Activated CD4-positive, alpha-beta memory T cell treated with anti-CD3 and anti-CD28 coated beads, Interleukin-2, amount 10 ng/mL, durations not matched to agents 7 days and 5 days (primary cell): ENCODE measurements around the gene CYBRD1. TPM values are rescaled to one million over a fixed set of nuclear protein-coding genes. Genes with fewer than 3 reads are reported as not detected.

Experiments
- CTCF ChIA-PET: fragments of 350-600 bp; sonication (Branson Sonifier 250); formaldehyde crosslinking; loops from one replicate; lab custom pipeline; 2021; ENCODE audit warnings: antibody characterized with exemption, inconsistent platforms; lab: Charles Lee
- POLR2A ChIA-PET: fragments of 350-600 bp; sonication (Branson Sonifier 250); formaldehyde crosslinking; loops from one replicate; lab custom pipeline; 2021; ENCODE audit warnings: antibody characterized with exemption; lab: Charles Lee
- DNase-seq: peaks from one replicate; pipeline ENCODE4 v3.0.0-alpha.2; 2020
- H3K27ac Mint-ChIP-seq: one replicate; pipeline ENCODE4 v1.8.0; 2021; ENCODE audit warnings: mild to moderate bottlenecking, mixed read lengths
- H3K27me3 Mint-ChIP-seq: one replicate; pipeline ENCODE4 v1.8.0; 2021; ENCODE audit warnings: mixed read lengths
- H3K36me3 Mint-ChIP-seq: one replicate; pipeline ENCODE4 v1.8.0; 2021; ENCODE audit warnings: low read depth, mixed read lengths
- H3K4me1 Mint-ChIP-seq: one replicate; pipeline ENCODE4 v1.8.0; 2021; ENCODE audit warnings: mixed read lengths
- H3K4me3 Mint-ChIP-seq: one replicate; pipeline ENCODE4 v1.8.0; 2021; ENCODE audit warnings: mild to moderate bottlenecking, mixed read lengths
- H3K9me3 Mint-ChIP-seq: one replicate; pipeline ENCODE4 v1.8.0; 2021; ENCODE audit warnings: mixed read lengths
- total RNA-seq, 2 experiments: library from RNA; stranded (reverse); gene quantifications; one replicate each; pipeline ENCODE4 v1.2.3, GENCODE V29; 2021

The CYBRD1 gene
- total RNA-seq, 2 experiments from 2014 or later: 0.88 to 0.93 TPM

DNA sequence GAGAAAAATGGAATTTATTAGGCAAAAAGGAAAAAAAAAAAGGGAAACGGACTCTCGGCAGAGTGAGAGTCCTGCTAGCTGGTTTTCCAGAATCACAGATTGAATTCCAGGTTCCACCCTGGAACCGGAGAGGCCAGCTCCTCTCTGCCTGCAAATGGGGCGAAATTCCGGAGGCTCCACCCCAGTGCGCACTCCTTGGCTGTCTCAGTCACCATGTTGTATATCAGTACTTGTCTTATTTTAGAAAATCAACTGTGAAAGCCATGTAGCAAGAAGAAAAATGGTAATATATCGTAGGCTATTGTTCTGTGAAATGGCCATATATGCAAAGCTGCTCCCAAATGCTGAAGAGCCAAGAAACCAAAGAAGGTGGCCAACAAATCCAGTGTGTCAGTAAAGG, 49.4 kb downstream of the CYBRD1 start:
- H3K4me1 Mint-ChIP-seq: peaks cover 6% of the 10 kb centered on the region
- no peak overlapping the region for H3K27ac Mint-ChIP-seq
- no peaks in the 10 kb centered on the region for H3K36me3 Mint-ChIP-seq
- DNase-seq: no peak
- H3K4me3 Mint-ChIP-seq: no peak overlapping the region
- H3K27me3 Mint-ChIP-seq: peaks cover 2% of the 10 kb centered on the region
- H3K9me3 Mint-ChIP-seq: no peaks in the 10 kb centered on the region
- POLR2A ChIA-PET: no interaction called here
- CTCF ChIA-PET: interaction anchor here (2.7 kb wide), 1 partner anchor 26 kb away, joined by 12 read pairs; no protein-coding TSS in a partner anchor

DNA sequence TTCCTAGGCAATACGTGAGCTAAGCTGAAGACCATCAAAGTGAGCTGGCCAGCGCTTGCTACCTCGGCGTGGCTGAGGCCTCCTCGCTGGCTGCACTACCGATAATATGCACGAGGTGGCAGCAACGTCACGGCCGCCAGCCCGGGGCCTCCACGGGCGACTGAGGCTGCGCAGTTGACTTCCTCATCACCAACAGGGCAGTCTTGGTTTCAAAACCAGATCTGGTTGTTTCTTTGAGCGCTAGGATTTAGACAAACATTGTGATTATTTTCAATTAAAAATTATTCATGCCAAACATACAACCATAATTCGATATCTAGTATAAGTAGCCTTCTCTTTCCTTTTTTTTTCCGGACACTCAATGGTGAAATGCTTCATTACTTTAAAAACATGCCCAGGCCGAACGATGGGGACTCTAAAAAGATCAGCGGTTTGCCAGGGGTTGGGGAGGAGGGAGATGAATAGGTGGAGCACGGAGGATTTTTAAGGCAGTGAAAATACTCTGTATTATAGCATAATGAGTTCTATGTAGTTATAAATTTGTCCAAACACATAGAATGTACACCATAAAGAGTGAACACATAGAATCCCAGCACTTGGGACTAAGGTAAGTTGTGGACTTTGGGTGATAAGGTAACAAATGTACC, 52.0 kb downstream of the CYBRD1 start:
- no peak overlapping the region for H3K27ac Mint-ChIP-seq
- H3K4me1 Mint-ChIP-seq: peaks cover 8% of the 10 kb centered on the region
- ChIA-PET CTCF (interaction anchor here (0.6 to 2.7 kb wide), 14 partner anchors 13 to 892 kb away, joined by 3 to 17 read pairs (median 4); partner anchors contain the start of gene DLX2), POLR2A (no interaction called here)
- H3K4me3 Mint-ChIP-seq: no peak overlapping the region
- peak; percentile 84 for DNase-seq
- H3K36me3 Mint-ChIP-seq: no peaks in the 10 kb centered on the region
- H3K27me3 Mint-ChIP-seq: no peaks in the 10 kb centered on the region
- H3K9me3 Mint-ChIP-seq: no peaks in the 10 kb centered on the region

DNA sequence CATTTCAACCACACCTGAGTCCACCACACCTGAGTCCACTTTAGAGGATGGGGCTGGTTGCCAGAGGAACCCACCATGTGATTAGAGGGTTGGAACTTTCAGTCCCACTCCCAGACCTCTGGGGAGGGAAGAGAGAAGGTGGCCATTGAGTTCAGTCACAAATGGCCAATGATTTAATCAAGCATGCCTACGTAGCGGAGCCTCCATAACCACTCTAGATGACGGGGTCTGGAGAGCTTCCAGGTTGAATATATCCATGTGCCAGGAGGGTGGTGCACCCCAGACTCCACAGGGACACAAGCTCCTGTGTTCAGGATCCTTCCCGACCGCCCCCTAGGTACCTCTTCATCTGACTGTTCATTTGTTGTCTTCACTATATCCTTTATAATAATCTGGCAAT, 53.3 kb downstream of the CYBRD1 start:
- ChIA-PET POLR2A (interaction anchor here (0.6 kb wide), 1 partner anchor 552 kb away, joined by 3 read pairs; no protein-coding TSS in a partner anchor), CTCF (no interaction called here)
- peaks cover 8% of the 10 kb centered on the region for H3K4me1 Mint-ChIP-seq

DNA sequence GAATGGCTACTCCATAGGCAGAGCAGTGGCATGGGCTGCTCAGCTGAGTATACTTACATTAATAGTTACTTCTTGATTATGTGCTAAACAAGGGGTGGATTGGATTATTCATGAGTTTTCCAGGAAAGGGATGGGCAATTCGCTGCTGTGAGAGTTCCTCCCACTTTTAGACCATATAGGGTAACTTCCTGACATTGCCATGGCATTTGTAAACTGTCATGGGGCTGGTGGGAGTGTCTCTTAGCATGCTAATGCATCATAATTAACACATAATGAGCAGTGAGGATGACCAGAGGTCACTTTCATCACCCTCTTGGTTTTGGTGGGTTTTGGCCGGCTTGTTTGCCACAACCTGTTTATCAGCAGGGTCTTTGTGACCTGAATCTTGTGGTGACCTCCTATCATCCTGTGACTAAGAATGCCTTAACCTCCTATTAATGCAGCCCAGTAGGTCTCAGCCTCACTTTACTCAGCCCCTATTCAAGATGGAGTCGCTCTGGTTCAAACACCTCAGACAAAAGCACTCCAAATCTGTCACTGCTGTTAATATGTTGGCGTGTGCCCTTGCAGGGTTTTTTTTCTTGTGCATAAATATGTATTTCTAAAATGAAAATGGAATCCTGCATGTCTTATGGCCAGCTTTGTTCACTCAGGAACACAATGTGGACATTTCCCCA, 56.0 kb downstream of the CYBRD1 start:
- H3K4me3 Mint-ChIP-seq: no peak overlapping the region
- H3K27ac Mint-ChIP-seq: no peak overlapping the region

More for the DNA sequence above, 53.3 kb downstream of the CYBRD1 start:
- no peak overlapping the region for H3K27ac Mint-ChIP-seq
- DNase-seq: no peak
- H3K27me3 Mint-ChIP-seq: no peaks in the 10 kb centered on the region
- H3K36me3 Mint-ChIP-seq: no peaks in the 10 kb centered on the region
- no peaks in the 10 kb centered on the region for H3K9me3 Mint-ChIP-seq
- no peak overlapping the region for H3K4me3 Mint-ChIP-seq

DNA sequence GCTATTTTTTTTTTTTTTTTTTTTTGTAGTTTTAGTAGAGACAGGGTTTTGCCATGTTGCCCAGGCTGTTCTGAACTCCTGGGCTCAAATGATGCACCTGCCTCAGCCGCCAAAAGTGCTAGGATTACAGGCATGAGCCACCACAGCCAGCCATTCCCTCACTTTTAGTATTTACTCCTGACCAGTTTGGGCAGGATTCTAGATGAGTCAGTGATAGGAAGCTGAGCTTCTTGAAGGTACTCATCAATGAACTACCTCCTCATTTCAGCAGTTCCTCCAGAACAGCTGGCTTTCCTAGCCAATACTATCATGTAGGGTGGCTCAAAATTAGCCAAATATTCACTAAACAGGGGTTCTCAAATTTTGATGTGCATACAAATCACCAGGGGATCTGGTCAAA, 57.2 kb downstream of the CYBRD1 start:
- H3K36me3 Mint-ChIP-seq: no peaks in the 10 kb centered on the region
- no peaks in the 10 kb centered on the region for H3K9me3 Mint-ChIP-seq
- ChIA-PET POLR2A (no interaction called here), CTCF (interaction anchor here (0.6 to 1.2 kb wide), 2 partner anchors 525 to 1909 kb away, joined by 3 read pairs; no protein-coding TSS in a partner anchor)
- no peak for DNase-seq
- no peak overlapping the region for H3K27ac Mint-ChIP-seq
- no peak overlapping the region for H3K4me3 Mint-ChIP-seq
- H3K4me1 Mint-ChIP-seq: peaks cover 3% of the 10 kb centered on the region
- H3K27me3 Mint-ChIP-seq: no peaks in the 10 kb centered on the region

More for the DNA sequence above, 56.0 kb downstream of the CYBRD1 start:
- H3K9me3 Mint-ChIP-seq: no peaks in the 10 kb centered on the region
- H3K27me3 Mint-ChIP-seq: no peaks in the 10 kb centered on the region
- ChIA-PET CTCF (no interaction called here), POLR2A (no interaction called here)
- DNase-seq: no peak
- H3K36me3 Mint-ChIP-seq: no peaks in the 10 kb centered on the region
- peaks cover 8% of the 10 kb centered on the region for H3K4me1 Mint-ChIP-seq

DNA sequence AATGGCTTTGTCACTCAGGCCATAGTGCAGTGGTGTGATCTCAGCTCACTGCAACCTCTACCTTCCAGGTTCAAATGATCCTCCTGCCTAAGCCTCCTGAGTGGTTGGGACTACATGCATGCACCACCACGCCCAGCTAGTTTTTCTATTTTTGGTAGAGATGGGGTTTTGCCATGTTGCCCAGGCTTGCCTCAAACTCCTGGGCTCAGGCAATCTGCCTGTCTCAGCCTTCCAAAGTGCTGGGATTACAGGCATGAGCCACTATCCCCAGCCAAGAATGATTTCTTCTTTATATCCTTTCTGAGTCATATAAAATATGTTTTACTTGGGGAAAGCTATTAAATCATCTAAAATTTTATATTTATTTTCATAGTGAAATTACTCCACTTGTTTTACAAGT, 61.3 kb downstream of the CYBRD1 start:
- no peak overlapping the region for H3K4me3 Mint-ChIP-seq
- H3K27me3 Mint-ChIP-seq: peaks cover 5% of the 10 kb centered on the region
- ChIA-PET CTCF (no interaction called here), POLR2A (no interaction called here)
- no peak for DNase-seq
- H3K36me3 Mint-ChIP-seq: no peaks in the 10 kb centered on the region
- no peaks in the 10 kb centered on the region for H3K4me1 Mint-ChIP-seq
- H3K9me3 Mint-ChIP-seq: no peaks in the 10 kb centered on the region
- H3K27ac Mint-ChIP-seq: no peak overlapping the region

DNA sequence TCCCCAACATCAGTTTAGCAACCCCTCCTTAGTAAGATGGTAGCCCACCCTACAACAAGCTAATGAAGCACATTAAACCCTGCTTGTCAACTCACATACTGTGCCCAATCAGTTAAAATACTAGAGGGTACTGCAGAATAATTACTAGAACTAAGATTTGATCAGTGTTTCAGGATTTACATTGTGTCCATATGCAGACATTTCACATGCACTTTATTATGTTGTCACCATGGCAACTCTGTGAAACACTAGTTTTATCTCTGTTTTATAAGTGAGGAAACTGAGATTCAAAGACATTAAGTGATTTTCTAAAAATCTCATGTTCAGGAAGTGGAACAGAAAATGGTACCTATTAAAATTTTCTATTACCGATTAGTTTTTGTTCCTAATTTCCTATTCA, 61.7 kb downstream of the CYBRD1 start:
- peaks cover 5% of the 10 kb centered on the region for H3K27me3 Mint-ChIP-seq
- no peaks in the 10 kb centered on the region for H3K36me3 Mint-ChIP-seq
- ChIA-PET POLR2A (no interaction called here), CTCF (no interaction called here)
- H3K9me3 Mint-ChIP-seq: no peaks in the 10 kb centered on the region
- H3K27ac Mint-ChIP-seq: no peak overlapping the region
- DNase-seq: no peak
- no peaks in the 10 kb centered on the region for H3K4me1 Mint-ChIP-seq
- no peak overlapping the region for H3K4me3 Mint-ChIP-seq

DNA sequence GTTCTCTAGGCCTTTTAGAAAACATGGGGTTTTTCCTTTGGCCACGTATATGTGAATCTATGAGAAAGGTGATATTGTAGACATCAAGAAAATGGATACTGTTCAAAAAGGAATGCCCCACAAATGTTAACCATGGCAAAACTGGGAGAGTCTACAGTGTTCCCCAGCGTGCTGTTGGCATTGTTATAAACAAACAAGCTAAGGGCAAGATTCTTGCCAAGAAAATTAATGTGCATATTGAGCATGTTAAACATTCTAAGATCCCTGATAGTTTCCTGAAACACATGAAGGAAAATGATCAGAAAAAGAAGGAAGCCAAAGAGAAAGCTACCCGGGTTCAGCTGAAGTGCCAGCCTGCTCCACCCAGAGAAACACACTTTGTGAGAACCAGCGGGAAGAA, 64.9 kb downstream of the CYBRD1 start:
- H3K27ac Mint-ChIP-seq: no peak overlapping the region
- H3K36me3 Mint-ChIP-seq: no peaks in the 10 kb centered on the region
- ChIA-PET CTCF (interaction anchor here (1.7 to 1.8 kb wide), 2 partner anchors 13 to 540 kb away, joined by 5 to 6 read pairs; no protein-coding TSS in a partner anchor), POLR2A (no interaction called here)
- H3K9me3 Mint-ChIP-seq: peaks cover 3% of the 10 kb centered on the region
- no peak overlapping the region for H3K4me3 Mint-ChIP-seq
- peaks cover 18% of the 10 kb centered on the region for H3K27me3 Mint-ChIP-seq
- DNase-seq: no peak
- no peaks in the 10 kb centered on the region for H3K4me1 Mint-ChIP-seq

DNA sequence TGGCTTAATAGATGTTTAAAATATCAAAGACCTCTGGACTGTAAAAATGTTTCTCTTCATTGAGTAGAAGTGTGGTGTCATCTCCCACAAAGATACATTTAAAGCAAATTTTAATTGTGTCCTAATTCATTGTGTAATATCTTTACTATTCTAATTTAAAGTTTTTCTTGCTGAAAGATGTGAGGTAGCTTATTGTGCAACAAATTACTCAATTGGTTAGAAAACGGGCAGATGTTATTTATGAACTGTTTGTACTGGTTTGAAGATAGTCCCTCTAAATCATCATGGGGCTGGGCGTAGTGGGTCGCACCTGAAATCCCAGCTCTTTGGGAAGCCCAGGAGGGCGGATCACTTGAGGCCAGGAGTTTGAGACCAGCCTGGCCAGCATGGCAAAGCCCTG, 65.3 kb downstream of the CYBRD1 start:
- no peaks in the 10 kb centered on the region for H3K4me1 Mint-ChIP-seq
- no peak overlapping the region for H3K27ac Mint-ChIP-seq
- no peak for DNase-seq
- ChIA-PET POLR2A (no interaction called here), CTCF (interaction anchor here (1.7 to 1.8 kb wide), 2 partner anchors 14 to 540 kb away, joined by 5 to 6 read pairs; no protein-coding TSS in a partner anchor)
- H3K27me3 Mint-ChIP-seq: peaks cover 20% of the 10 kb centered on the region
- peaks cover 3% of the 10 kb centered on the region for H3K9me3 Mint-ChIP-seq
- no peak overlapping the region for H3K4me3 Mint-ChIP-seq
- no peaks in the 10 kb centered on the region for H3K36me3 Mint-ChIP-seq

DNA sequence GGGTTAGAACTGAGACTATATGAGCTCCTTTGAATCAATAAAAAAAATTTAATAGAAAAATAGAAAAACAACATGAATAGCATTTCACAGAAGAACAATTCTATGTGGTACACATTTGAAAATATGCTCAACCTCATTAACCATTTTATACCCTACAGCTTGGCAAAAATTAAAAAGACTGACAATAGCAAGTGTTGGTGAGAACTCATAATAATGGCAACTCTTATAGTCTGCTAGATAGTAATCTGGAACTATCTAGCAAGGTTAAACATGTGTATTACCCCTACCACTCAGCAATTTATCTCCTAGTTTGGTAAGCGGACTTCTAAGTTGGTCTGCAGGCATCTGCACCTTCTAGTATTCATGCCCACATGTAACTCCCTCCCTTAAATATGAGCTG, 67.8 kb downstream of the CYBRD1 start:
- H3K27me3 Mint-ChIP-seq: peaks cover 22% of the 10 kb centered on the region
- POLR2A ChIA-PET: no interaction called here
- CTCF ChIA-PET: no interaction called here
- H3K9me3 Mint-ChIP-seq: peaks cover 3% of the 10 kb centered on the region
- H3K27ac Mint-ChIP-seq: no peak overlapping the region
- no peaks in the 10 kb centered on the region for H3K36me3 Mint-ChIP-seq
- no peaks in the 10 kb centered on the region for H3K4me1 Mint-ChIP-seq
- no peak for DNase-seq
- no peak overlapping the region for H3K4me3 Mint-ChIP-seq

DNA sequence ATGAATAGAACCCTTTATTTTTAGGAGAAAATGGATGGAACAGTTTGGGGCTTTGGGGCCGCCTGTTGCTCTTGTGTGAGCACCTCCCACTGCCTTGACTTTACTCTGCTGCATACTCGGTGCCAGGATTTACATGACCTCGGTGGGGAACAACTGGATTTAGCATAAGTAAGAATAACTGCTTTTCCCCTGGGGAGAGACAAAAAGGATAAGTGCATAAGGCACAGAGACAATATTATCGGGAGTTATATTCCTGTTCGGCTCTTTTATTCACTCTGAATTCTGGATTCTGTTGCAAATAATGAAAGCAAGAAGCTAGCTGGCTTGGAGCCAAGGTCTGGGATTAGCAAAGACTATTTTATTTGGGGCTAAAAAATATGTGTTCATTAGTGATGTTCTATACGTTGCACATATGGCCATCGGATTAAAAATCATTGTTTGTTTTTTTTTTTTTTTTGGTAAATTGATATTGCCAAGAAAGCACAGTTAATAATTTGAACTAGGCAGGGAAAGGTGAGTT, 69.8 kb downstream of the CYBRD1 start:
- CTCF ChIA-PET: no interaction called here
- no peaks in the 10 kb centered on the region for H3K4me1 Mint-ChIP-seq

DNA sequence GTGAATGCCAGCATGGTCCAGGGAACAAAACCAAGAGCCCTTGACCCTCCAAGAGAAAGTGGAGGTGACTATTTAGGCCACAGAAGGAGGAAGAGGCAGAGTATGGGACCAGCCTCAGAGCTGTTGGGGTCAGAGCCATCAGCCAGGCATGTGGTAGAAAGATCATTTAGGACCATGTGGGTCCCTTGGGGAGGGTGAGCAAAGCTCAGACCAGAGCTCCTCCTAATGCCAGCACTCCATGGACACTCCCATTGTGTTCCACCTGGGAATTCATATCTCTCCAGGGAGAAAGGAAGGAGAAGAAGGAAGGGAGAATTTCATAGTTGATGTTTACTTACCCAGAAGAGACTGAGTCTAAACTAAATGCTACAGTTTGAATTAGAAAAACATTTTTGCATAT, 73.2 kb downstream of the CYBRD1 start:
- Mint-ChIP-seq H3K27me3 (peaks cover 18% of the 10 kb centered on the region), H3K36me3 (no peaks in the 10 kb centered on the region), H3K4me3 (no peak overlapping the region), H3K4me1 (no peaks in the 10 kb centered on the region), H3K27ac (no peak overlapping the region), H3K9me3 (peaks cover 2% of the 10 kb centered on the region)
- ChIA-PET POLR2A (no interaction called here), CTCF (no interaction called here)
- no peak for DNase-seq

More for the DNA sequence above, 69.8 kb downstream of the CYBRD1 start:
- Mint-ChIP-seq H3K27ac (no peak overlapping the region), H3K27me3 (peaks cover 19% of the 10 kb centered on the region), H3K4me3 (no peak overlapping the region), H3K36me3 (no peaks in the 10 kb centered on the region), H3K9me3 (peaks cover 3% of the 10 kb centered on the region)
- POLR2A ChIA-PET: no interaction called here
- DNase-seq: no peak

DNA sequence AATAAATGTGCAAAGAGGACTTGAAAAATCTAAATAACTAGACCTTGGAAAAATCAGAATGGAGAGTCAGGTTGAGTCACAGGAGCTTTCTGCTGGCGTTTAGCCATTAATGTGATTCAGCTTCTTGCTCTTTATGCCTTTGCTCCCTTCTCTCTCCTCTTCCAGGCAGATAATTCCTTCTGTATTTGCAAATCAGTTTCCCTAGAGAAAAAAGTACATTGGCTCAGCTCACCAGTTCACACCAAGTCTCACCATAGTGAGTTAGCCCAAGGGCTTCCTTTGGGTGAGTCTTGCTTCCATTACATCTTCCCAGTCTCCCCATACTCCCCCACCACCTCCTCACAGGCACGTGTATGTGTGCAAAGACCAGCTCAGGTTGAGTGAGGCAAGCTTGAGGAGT, 73.6 kb downstream of the CYBRD1 start:
- ChIA-PET POLR2A (no interaction called here), CTCF (no interaction called here)
- no peak overlapping the region for H3K27ac Mint-ChIP-seq
- no peak overlapping the region for H3K4me3 Mint-ChIP-seq
- no peaks in the 10 kb centered on the region for H3K9me3 Mint-ChIP-seq
- no peak for DNase-seq
- H3K36me3 Mint-ChIP-seq: no peaks in the 10 kb centered on the region
- peaks cover 16% of the 10 kb centered on the region for H3K27me3 Mint-ChIP-seq
- H3K4me1 Mint-ChIP-seq: no peaks in the 10 kb centered on the region
